Neural cell (in vitro differentiated cells): ENCODE measurements around the gene NAA35. TPM values are rescaled to one million over a fixed set of nuclear protein-coding genes. Genes with fewer than 3 reads are reported as not detected.

Experiments used
- H2AFZ ChIP-seq: fragments of 200-600, 300-800 bp; sonication (generic), shearing (Covaris generic); 2 replicates; pipeline ENCODE4 v1.6.0; 2014; ENCODE audit warnings: low read depth, mild to moderate bottlenecking, antibody characterized with exemption, low read length, moderate library complexity
- H3F3A ChIP-seq: fragments of 200-600 bp; shearing (Covaris generic); 2 replicates; pipeline ENCODE4 v1.6.1; 2016; ENCODE audit warnings: mild to moderate bottlenecking, moderate library complexity, mixed read lengths, antibody characterized with exemption, low read length; ENCODE audit not compliant: insufficient read depth, poor library complexity, severe bottlenecking
- H3K27ac ChIP-seq: fragments of 200-600, 300-800 bp; sonication (generic), shearing (Covaris generic); 2 replicates; pipeline ENCODE4 v1.5.1; 2014; ENCODE audit warnings: mild to moderate bottlenecking, low read length, moderate library complexity
- H3K27me3 ChIP-seq: fragments of 300-800, 200-600 bp; sonication (generic), shearing (Covaris generic); 2 replicates; pipeline ENCODE4 v1.6.0; 2014; ENCODE audit warnings: mild to moderate bottlenecking, low read depth, low read length, moderate library complexity; ENCODE audit not compliant: insufficient read depth
- H3K36me3 ChIP-seq: fragments of 300-800, 200-600 bp; sonication (generic), shearing (Covaris generic); 2 replicates; pipeline ENCODE4 v1.5.1; 2014; ENCODE audit warnings: mild to moderate bottlenecking, antibody characterized with exemption, low read length, moderate library complexity; ENCODE audit not compliant: insufficient read depth
- H3K4me2 ChIP-seq: fragments of 300-800, 200-600 bp; sonication (generic), shearing (Covaris generic); 2 replicates; pipeline ENCODE4 v1.6.0; 2014; ENCODE audit warnings: mild to moderate bottlenecking, low read length
- H3K4me3 ChIP-seq: fragments of 300-800, 200-600 bp; sonication (generic), shearing (Covaris generic); 2 replicates; pipeline ENCODE4 v1.5.1; 2014; ENCODE audit warnings: mild to moderate bottlenecking, low read length, moderate library complexity
- H3K79me2 ChIP-seq: fragments of 200-600 bp; shearing (Covaris generic); replicated peaks from 2 replicates; pipeline ENCODE4 v1.6.0; 2014; ENCODE audit warnings: mild to moderate bottlenecking, low read length, moderate library complexity; ENCODE audit not compliant: insufficient read depth
- H3K9ac ChIP-seq: fragments of 300-800, 200-600 bp; sonication (generic), shearing (Covaris generic); 2 replicates; pipeline ENCODE4 v1.6.1; 2016; ENCODE audit warnings: mild to moderate bottlenecking, low read length, mixed read lengths
- H3K9me2 ChIP-seq: fragments of 200-600 bp; shearing (Covaris generic); 2 replicates; pipeline ENCODE4 v1.6.1; 2016; ENCODE audit warnings: mild to moderate bottlenecking, low read length, mixed read lengths; ENCODE audit not compliant: insufficient read depth
- H3K9me3 ChIP-seq: fragments of 200-600, 300-800 bp; sonication (generic), shearing (Covaris generic); 2 replicates; pipeline ENCODE4 v1.6.1; 2016; ENCODE audit warnings: mild to moderate bottlenecking, mixed run types, low read length, moderate library complexity, mixed read lengths
- H4K20me1 ChIP-seq: fragments of 200-600 bp; shearing (Covaris generic); 2 replicates; pipeline ENCODE4 v1.6.1; 2016; ENCODE audit warnings: mild to moderate bottlenecking, mixed run types; ENCODE audit not compliant: insufficient read depth
- CTCF ChIP-seq: fragments of 450-650 bp; IDR thresholded peaks from 2 replicates; pipeline ENCODE4 v1.5.1; 2014; ENCODE audit warnings: antibody characterized with exemption, mild to moderate bottlenecking, moderate library complexity; ENCODE audit not compliant: poor library complexity, severe bottlenecking
- EP300 ChIP-seq: fragments of 450-650 bp; conservative IDR thresholded peaks from 2 replicates; pipeline ENCODE4 v1.6.1; 2014; ENCODE audit warnings: antibody characterized with exemption, mild to moderate bottlenecking, moderate library complexity; ENCODE audit not compliant: poor library complexity, severe bottlenecking
- EZH2 ChIP-seq: fragments of 200-600, 300-800 bp; shearing (Covaris generic), sonication (generic); IDR thresholded peaks from 2 replicates; pipeline ENCODE4 v1.6.1; 2014; ENCODE audit warnings: antibody characterized with exemption, low read length, borderline replicate concordance, mild to moderate bottlenecking; ENCODE audit not compliant: insufficient read depth, poor library complexity, severe bottlenecking
- MXI1 ChIP-seq: fragments of 450-650 bp; conservative IDR thresholded peaks from 2 replicates; pipeline ENCODE4 v1.6.1; 2014; ENCODE audit warnings: antibody characterized with exemption, mild to moderate bottlenecking; ENCODE audit not compliant: poor library complexity, severe bottlenecking
- POLR2AphosphoS5 ChIP-seq: IDR thresholded peaks from 2 replicates; pipeline ENCODE4 v1.6.1; 2012
- RAD21 ChIP-seq: fragments of 450-650 bp; conservative IDR thresholded peaks from 2 replicates; pipeline ENCODE4 v1.6.1; 2014; ENCODE audit warnings: antibody characterized with exemption, mild to moderate bottlenecking, moderate library complexity
- REST ChIP-seq: IDR thresholded peaks from 2 replicates; pipeline ENCODE4 v1.6.1; 2012; ENCODE audit warnings: borderline replicate concordance
- SMC3 ChIP-seq: fragments of 450-650 bp; conservative IDR thresholded peaks from 2 replicates; pipeline ENCODE4 v1.6.1; 2014; ENCODE audit warnings: antibody characterized with exemption, mild to moderate bottlenecking, moderate library complexity; ENCODE audit not compliant: poor library complexity
- TAF1 ChIP-seq: IDR thresholded peaks from 2 replicates; pipeline ENCODE4 v1.6.1; 2012; ENCODE audit warnings: low read depth
- polyA plus RNA-seq: library from polyadenylated mRNA; depleted of rRNA; stranded (reverse); fragments of >200 nt; gene quantifications from 2 replicates; pipeline ENCODE4 v1.2.3, GENCODE V29; 2014

Gene NAA35
- polyA plus RNA-seq, 1 donor from 2014 or later = 26.0 TPM

- Histone ChIP-seq H3K4me3 (no peak overlapping the region), H3K36me3 (no peaks in the 10 kb centered on the region), H3K4me2 (no peak overlapping the region), H4K20me1 (no peaks in the 10 kb centered on the region), H3K27ac (no peak overlapping the region), H2AFZ (no peak overlapping the region), H3K79me2 (no peaks in the 10 kb centered on the region), H3K9me3 (no peaks in the 10 kb centered on the region), H3K9ac (no peak overlapping the region), H3K9me2 (no peaks in the 10 kb centered on the region), H3K27me3 (no peaks in the 10 kb centered on the region), H3F3A (no peaks in the 10 kb centered on the region)
- TF ChIP-seq CTCF (no peak), TAF1 (no peak), REST (no peak), MXI1 (no peak), EP300 (no peak), POLR2AphosphoS5 (no peak), SMC3 (no peak), EZH2 (no peak), RAD21 (no peak)
Measured at GRCh38 chr9:85917756-85918155, 23.2 kb upstream of the NAA35 start.

GRCh38 chr9:85925493-85925892 lies 15.5 kb upstream of the NAA35 start:
- H3K36me3 ChIP-seq = no peaks in the 10 kb centered on the region
- H4K20me1 ChIP-seq = no peaks in the 10 kb centered on the region
- no peak overlapping the region for H2AFZ ChIP-seq
- H3K4me3 ChIP-seq = no peak overlapping the region
- no peaks in the 10 kb centered on the region for H3K9me3 ChIP-seq
- TF ChIP-seq SMC3 (no peak), POLR2AphosphoS5 (no peak), TAF1 (no peak), EZH2 (no peak), RAD21 (no peak), CTCF (no peak), MXI1 (no peak), EP300 (no peak), REST (no peak)
- no peaks in the 10 kb centered on the region for H3F3A ChIP-seq
- no peaks in the 10 kb centered on the region for H3K79me2 ChIP-seq
- no peaks in the 10 kb centered on the region for H3K9me2 ChIP-seq
- H3K4me2 ChIP-seq = no peak overlapping the region
- no peak overlapping the region for H3K9ac ChIP-seq
- H3K27me3 ChIP-seq = no peaks in the 10 kb centered on the region
- no peak overlapping the region for H3K27ac ChIP-seq
